K562 (cell line): Measurements from ENCODE around the gene PCDHB15.

Source experiments
- CBFB ChIP-seq: sonication (generic); formaldehyde crosslinking; IDR thresholded peaks from 2 replicates; pipeline ENCODE4 v1.4.0; 2020; ENCODE audit warnings: mild to moderate bottlenecking, missing genetic modification reagents
- EGR1 ChIP-seq: fragments of 450-650 bp; conservative IDR thresholded peaks from 2 replicates; pipeline ENCODE4 v1.6.1; 2017; ENCODE audit warnings: mild to moderate bottlenecking
- ETS1 ChIP-seq: conservative IDR thresholded peaks from 2 replicates; pipeline ENCODE4 v1.6.1; 2011; ENCODE audit warnings: low read depth, mild to moderate bottlenecking, low read length; ENCODE audit not compliant: control insufficient read depth
- HLTF ChIP-seq: fragments of 450-650 bp; IDR thresholded peaks from 2 replicates; pipeline ENCODE4 v1.6.1; 2016
- JUND ChIP-seq, 2 experiments: IDR thresholded peaks; 2 replicates in 1 of 2; 3 replicates in 1 of 2; pipeline ENCODE4 v1.6.1; 2011; ENCODE audit warnings: borderline replicate concordance in 2 of 2, low read depth in 2 of 2, low read length in 2 of 2, improper control_type of control experiment in 1 of 2, missing biosample characterization in 1 of 2, missing genetic modification characterization in 1 of 2, missing genetic modification reagents in 1 of 2
- MEF2A ChIP-seq: IDR thresholded peaks from 2 replicates; pipeline ENCODE4 v1.6.1; 2011; ENCODE audit warnings: low read depth, mild to moderate bottlenecking, low read length, moderate library complexity; ENCODE audit not compliant: control insufficient read depth
- SAP30 ChIP-seq: fragments of 200-600 bp; sonication (generic); IDR thresholded peaks from 2 replicates; pipeline ENCODE4 v1.6.1; 2012; ENCODE audit warnings: borderline replicate concordance, low read depth, mild to moderate bottlenecking, moderate library complexity, low read length, control low read depth, inconsistent platforms; ENCODE audit not compliant: insufficient read depth, poor library complexity, severe bottlenecking
- ZBTB7A ChIP-seq: IDR thresholded peaks from 2 replicates; pipeline ENCODE4 v1.6.1; 2011; ENCODE audit warnings: low read depth, mild to moderate bottlenecking, low read length, moderate library complexity, borderline replicate concordance; ENCODE audit not compliant: control insufficient read depth
- ZNF280B ChIP-seq: fragments of 250-450 bp; sonication (Bioruptor Pico); IDR thresholded peaks from 2 replicates; pipeline ENCODE4 v1.5.1; 2021; ENCODE audit warnings: mild to moderate bottlenecking
- ZNF316 ChIP-seq: fragments of 450-650 bp; IDR thresholded peaks from 2 replicates; pipeline ENCODE4 v1.6.1; 2016
- TF ChIP-seq, protein P1 (sequence below), 2 experiments: fragments of 450-650 bp in 1 of 2; sonication (generic) in 1 of 2; formaldehyde crosslinking in 1 of 2; IDR thresholded peaks in 1 of 2; conservative IDR thresholded peaks in 1 of 2; 2 replicates each; pipeline versions ENCODE4 v1.6.1 to v1.8.1; 2016 to 2023; ENCODE audit warnings: mild to moderate bottlenecking in 2 of 2, moderate library complexity in 2 of 2, inconsistent platforms in 1 of 2, missing genetic modification reagents in 1 of 2

- TF ChIP-seq ETS1 (no peak), CBFB (CRISPR knock-in tag) (no peak), MEF2A (no peak), SAP30 (no peak), EGR1 (no peak), ZNF316 (no peak), ZBTB7A (no peak), JUND (IDR thresholded peaks at IDR 0.05; ENCODE audit: borderline replicate concordance, low read depth, low read length) (no peak), JUND (tag; IDR thresholded peaks at IDR 0.05; ENCODE audit: borderline replicate concordance, low read depth, low read length) (no peak), HLTF (no peak), ZNF280B (no peak)
- TF ChIP-seq, protein P1, sequence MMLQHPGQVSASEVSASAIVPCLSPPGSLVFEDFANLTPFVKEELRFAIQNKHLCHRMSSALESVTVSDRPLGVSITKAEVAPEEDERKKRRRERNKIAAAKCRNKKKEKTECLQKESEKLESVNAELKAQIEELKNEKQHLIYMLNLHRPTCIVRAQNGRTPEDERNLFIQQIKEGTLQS (IDR thresholded peaks at IDR 0.05) = peak; percentile 33; the same call in 1 of the 2 replicates
- TF ChIP-seq, protein P1 (CRISPR knock-in tag; conservative IDR thresholded peaks at IDR 0.05) = no peak
Observed at GRCh38 chr5:141245250-141245717, at the start of gene PCDHB15.
